H9 (cell line): ENCODE measurements around the gene RADIL. TPM values are rescaled to one million over a fixed set of nuclear protein-coding genes. Genes with fewer than 3 reads are reported as not detected.

ENCODE experiments used
- DNase-seq: peaks from one replicate; pipeline ENCODE4 v3.0.0-alpha.2; 2017
- H2AFZ ChIP-seq: one replicate; pipeline ENCODE4 v1.6.1; 2013; ENCODE audit warnings: mild to moderate bottlenecking, low read length, control low read depth, moderate library complexity
- H2AK5ac ChIP-seq: 2 replicates; pipeline ENCODE4 v1.6.1; 2013; ENCODE audit warnings: low read length, control low read depth, mixed read lengths; ENCODE audit not compliant: insufficient read length
- H2BK120ac ChIP-seq: one replicate; pipeline ENCODE4 v1.6.1; 2013; ENCODE audit warnings: low read depth, mild to moderate bottlenecking, low read length, control low read depth, inconsistent platforms; ENCODE audit not compliant: poor library complexity, severe bottlenecking
- H2BK12ac ChIP-seq: 2 replicates; pipeline ENCODE4 v1.6.1; 2013; ENCODE audit warnings: low read length, control low read depth, mixed read lengths, low read depth; ENCODE audit not compliant: insufficient read length
- H2BK15ac ChIP-seq: 2 replicates; pipeline ENCODE4 v1.6.1; 2013; ENCODE audit warnings: low read depth, low read length, control low read depth
- H2BK20ac ChIP-seq: one replicate; pipeline ENCODE4 v1.6.1; 2013; ENCODE audit warnings: low read depth, mild to moderate bottlenecking, low read length, control low read depth, inconsistent platforms; ENCODE audit not compliant: poor library complexity, severe bottlenecking
- H2BK5ac ChIP-seq: 2 replicates; pipeline ENCODE4 v1.6.1; 2013; ENCODE audit warnings: low read length, control low read depth, mixed read lengths; ENCODE audit not compliant: insufficient read length
- H3K14ac ChIP-seq: 2 replicates; pipeline ENCODE4 v1.6.1; 2013; ENCODE audit warnings: low read length, control low read depth; ENCODE audit not compliant: insufficient read depth
- H3K18ac ChIP-seq: 2 replicates; pipeline ENCODE4 v1.6.1; 2013; ENCODE audit warnings: low read depth, mild to moderate bottlenecking, mixed read lengths, low read length, control low read depth; ENCODE audit not compliant: insufficient read length
- H3K23ac ChIP-seq: 2 replicates; pipeline ENCODE4 v1.6.1; 2013; ENCODE audit warnings: low read length, control low read depth, mixed read lengths, low read depth; ENCODE audit not compliant: insufficient read length
- H3K23me2 ChIP-seq: 2 replicates; pipeline ENCODE4 v1.6.1; 2013; ENCODE audit warnings: low read depth, mild to moderate bottlenecking, mixed read lengths, low read length, control low read depth; ENCODE audit not compliant: insufficient read length, poor library complexity, severe bottlenecking
- H3K27ac ChIP-seq: 2 replicates; pipeline ENCODE4 v1.5.1; 2013; ENCODE audit warnings: low read length, control low read depth, mixed read lengths, low read depth; ENCODE audit not compliant: insufficient read length
- H3K27me3 ChIP-seq: 2 replicates; pipeline ENCODE4 v1.6.1; 2013; ENCODE audit warnings: low read length, control low read depth, inconsistent platforms; ENCODE audit not compliant: insufficient read depth
- H3K4ac ChIP-seq: 2 replicates; pipeline ENCODE4 v1.6.1; 2013; ENCODE audit warnings: low read depth, mild to moderate bottlenecking, control low read depth, inconsistent platforms, low read length, moderate library complexity
- H3K4me1 ChIP-seq: 2 replicates; pipeline ENCODE4 v1.6.1; 2013; ENCODE audit warnings: low read length, control low read depth, inconsistent platforms; ENCODE audit not compliant: insufficient read depth
- H3K4me2 ChIP-seq: 2 replicates; pipeline ENCODE4 v1.6.1; 2013; ENCODE audit warnings: low read length, control low read depth, mixed read lengths; ENCODE audit not compliant: insufficient read length, insufficient read depth
- H3K56ac ChIP-seq: 2 replicates; pipeline ENCODE4 v1.6.1; 2013; ENCODE audit warnings: low read depth, mild to moderate bottlenecking, mixed read lengths, low read length, control low read depth; ENCODE audit not compliant: insufficient read length
- H3K79me1 ChIP-seq: 2 replicates; pipeline ENCODE4 v1.6.1; 2013; ENCODE audit warnings: low read depth, mild to moderate bottlenecking, moderate library complexity, low read length, control low read depth, inconsistent platforms; ENCODE audit not compliant: insufficient read depth, poor library complexity, severe bottlenecking
- H3K79me2 ChIP-seq: 2 replicates; pipeline ENCODE4 v1.6.1; 2013; ENCODE audit warnings: low read length, control low read depth, inconsistent platforms; ENCODE audit not compliant: insufficient read depth
- H3K9ac ChIP-seq: 2 replicates; pipeline ENCODE4 v1.6.1; 2013; ENCODE audit warnings: low read length, control low read depth, mixed read lengths; ENCODE audit not compliant: insufficient read length; ENCODE audit errors: extremely low read depth
- H3K9me3 ChIP-seq: one replicate; pipeline ENCODE4 v1.6.1; 2013; ENCODE audit warnings: low read depth, low read length, inconsistent platforms; ENCODE audit not compliant: control insufficient read depth
- H3T11ph ChIP-seq: one replicate; pipeline ENCODE4 v1.6.1; 2013; ENCODE audit warnings: mild to moderate bottlenecking, low read length, control low read depth, inconsistent platforms
- H4K20me1 ChIP-seq: one replicate; pipeline ENCODE4 v1.6.1; 2013; ENCODE audit not compliant: control insufficient read depth, insufficient read length, insufficient read depth
- H4K5ac ChIP-seq: 2 replicates; pipeline ENCODE4 v1.6.1; 2013; ENCODE audit warnings: low read depth, mild to moderate bottlenecking, mixed read lengths, low read length, control low read depth; ENCODE audit not compliant: insufficient read length
- H4K8ac ChIP-seq: replicated peaks from 2 replicates; pipeline ENCODE4 v1.6.1; 2013; ENCODE audit warnings: low read length, control low read depth, mixed read lengths, low read depth; ENCODE audit not compliant: insufficient read length
- H4K91ac ChIP-seq: 2 replicates; pipeline ENCODE4 v1.6.1; 2013; ENCODE audit warnings: low read depth, mild to moderate bottlenecking, moderate library complexity, mixed read lengths, low read length, control low read depth; ENCODE audit not compliant: insufficient read length
- H3K27ac Mint-ChIP-seq, 3 experiments: 2 replicates in 2 of 3; 3 replicates in 1 of 3; pipeline ENCODE4 v1.8.0; 2020 to 2021; ENCODE audit warnings: mixed read lengths in 3 of 3, mild to moderate bottlenecking in 1 of 3, moderate library complexity in 1 of 3
- H3K27me3 Mint-ChIP-seq: 2 replicates; pipeline ENCODE4 v1.8.0; 2021; ENCODE audit warnings: low read depth, mild to moderate bottlenecking, moderate library complexity, mixed read lengths
- H3K36me3 Mint-ChIP-seq, 3 experiments: 2 replicates in 2 of 3; 3 replicates in 1 of 3; pipeline ENCODE4 v1.8.0; 2020 to 2021; ENCODE audit warnings: low read depth in 3 of 3, mixed read lengths in 3 of 3; ENCODE audit not compliant: insufficient read depth in 1 of 3
- H3K4me1 Mint-ChIP-seq, 2 experiments: 2 replicates each; pipeline ENCODE4 v1.8.0; 2020; ENCODE audit warnings: mixed read lengths in 2 of 2
- H3K4me3 Mint-ChIP-seq, 2 experiments: 2 replicates in 1 of 2; 3 replicates in 1 of 2; pipeline ENCODE4 v1.8.0; 2020 to 2021; ENCODE audit warnings: mild to moderate bottlenecking in 2 of 2, mixed read lengths in 2 of 2, moderate library complexity in 1 of 2
- H3K9me3 Mint-ChIP-seq, 2 experiments: 2 replicates in 1 of 2; 3 replicates in 1 of 2; pipeline ENCODE4 v1.8.0; 2020; ENCODE audit warnings: mild to moderate bottlenecking in 2 of 2, mixed read lengths in 2 of 2, moderate library complexity in 1 of 2
- CTCF ChIP-seq: fragments of 200-600 bp; sonication (generic); conservative IDR thresholded peaks from 3 replicates; pipeline ENCODE4 v1.8.0; 2021; ENCODE audit warnings: antibody characterized with exemption, mild to moderate bottlenecking
- WGBS: extraction: QIAGEN DNeasy Blood & Tissue Kit; methylation state at CpG from one replicate; pipeline ENCODE4 v1.1.7; 2013; ENCODE audit warnings: missing lambda C conversion rate, low lambda C conversion rate, mixed read lengths; ENCODE audit not compliant: insufficient read length; ENCODE audit errors: extremely low coverage; 5-methylcytosine and 5-hydroxymethylcytosine counted together
- total RNA-seq: library from RNA; stranded (reverse); gene quantifications from 2 replicates; pipeline ENCODE4 v1.2.1, GENCODE V29; 2021

The RADIL gene
- total RNA-seq, 1 experiment from 2014 or later = 4.7 TPM

- Histone ChIP-seq H3K4ac (no peak overlapping the region), H3K27ac (no peak overlapping the region), H3K9me3 (no peaks in the 10 kb centered on the region), H3K23me2 (no peaks in the 10 kb centered on the region), H3K14ac (no peak overlapping the region), H3K4me2 (no peak overlapping the region), H3K23ac (no peak overlapping the region), H4K8ac (no peak overlapping the region), H2BK12ac (no peak overlapping the region), H3K18ac (no peak overlapping the region), H2AK5ac (no peak overlapping the region), H2BK120ac (no peak overlapping the region), H4K5ac (no peak overlapping the region), H3K79me1 (no peaks in the 10 kb centered on the region), H2BK20ac (no peak overlapping the region), H4K91ac (no peak overlapping the region), H2BK5ac (no peak overlapping the region), H3T11ph (no peak overlapping the region), H3K9ac (no peak overlapping the region), H4K20me1 (no peaks in the 10 kb centered on the region), H3K79me2 (no peaks in the 10 kb centered on the region), H3K4me1 (no peaks in the 10 kb centered on the region), H3K27me3 (no peaks in the 10 kb centered on the region), H3K56ac (no peak overlapping the region), H2BK15ac (no peak overlapping the region), H2AFZ (no peak overlapping the region)
- Mint-ChIP-seq H3K4me3 (no peak overlapping the region), H3K9me3 (no peaks in the 10 kb centered on the region), H3K4me1 (peaks cover 6 to 15% of the 10 kb centered on the region in 2 experiments), H3K27ac (no peak overlapping the region), H3K27me3 (no peaks in the 10 kb centered on the region; the same call in none of the 2 replicates), H3K36me3 (peaks cover 0 to 10% (median 2%) of the 10 kb centered on the region in 3 experiments; a peak in 3 of 7 replicates)
- DNase-seq = no peak
- TF ChIP-seq CTCF = no peak
- no CpG with 5 or more reads among the region's 18 CpGs for WGBS
These were observed 6.9 kb downstream of the RADIL start for GRCh38 chr7:4876586-4876985.
